HCT116 (cell line): ENCODE data around the gene PLCB3.

Source experiments
- CBX3 ChIP-seq: IDR thresholded peaks from 2 replicates; pipeline ENCODE4 v1.6.1; 2012; ENCODE audit warnings: low read depth
- CEBPB ChIP-seq: IDR thresholded peaks from 2 replicates; pipeline ENCODE4 v1.6.1; 2012; ENCODE audit warnings: low read depth
- CTCF ChIP-seq, 3 experiments: fragments of 200-600 bp in 1 of 3; sonication (generic) in 1 of 3; IDR thresholded peaks in 2 of 3; conservative IDR thresholded peaks in 1 of 3; 2 replicates each; pipeline ENCODE4 v1.5.1; 2012 to 2017; ENCODE audit warnings: low read depth in 2 of 3, low read length in 2 of 3, antibody characterized with exemption in 1 of 3, borderline replicate concordance in 1 of 3, control low read depth in 1 of 3, mild to moderate bottlenecking in 1 of 3, mixed read lengths in 1 of 3, mixed run types in 1 of 3, moderate library complexity in 1 of 3; ENCODE audit not compliant: insufficient read depth in 1 of 3
- EGR1 ChIP-seq: IDR thresholded peaks from 2 replicates; pipeline ENCODE4 v1.6.1; 2012; ENCODE audit warnings: low read depth
- EZH2 ChIP-seq: fragments of 200-600 bp; sonication (generic); IDR thresholded peaks from 2 replicates; pipeline ENCODE4 v1.6.1; 2017; ENCODE audit warnings: antibody characterized with exemption, mixed run types
- FOSL1 ChIP-seq: IDR thresholded peaks from 2 replicates; pipeline ENCODE4 v1.6.1; 2012; ENCODE audit warnings: low read depth
- MAX ChIP-seq: IDR thresholded peaks from 2 replicates; pipeline ENCODE4 v1.6.1; 2012
- POLR2A ChIP-seq: IDR thresholded peaks from 2 replicates; pipeline ENCODE4 v1.7.0; 2011; ENCODE audit warnings: borderline replicate concordance; ENCODE audit not compliant: insufficient read depth, insufficient read length; ENCODE audit errors: extremely low read depth
- POLR2AphosphoS5 ChIP-seq: IDR thresholded peaks from 2 replicates; pipeline ENCODE4 v1.6.1; 2011; ENCODE audit warnings: mild to moderate bottlenecking, low read depth, low read length, moderate library complexity
- REST ChIP-seq: IDR thresholded peaks from 2 replicates; pipeline ENCODE4 v1.6.1; 2012; ENCODE audit warnings: low read depth
- YY1 ChIP-seq: IDR thresholded peaks from 2 replicates; pipeline ENCODE4 v1.6.1; 2011; ENCODE audit warnings: low read length, low read depth, moderate library complexity, mild to moderate bottlenecking; ENCODE audit not compliant: insufficient replicate concordance; ENCODE audit errors: extremely low read depth
- ZFX ChIP-seq: fragments of 450-650 bp; IDR thresholded peaks from 2 replicates; pipeline ENCODE4 v1.6.1; 2017
- ZNF274 ChIP-seq: fragments of 200-500 bp; sonication (Bioruptor generic); IDR thresholded peaks from 2 replicates; pipeline ENCODE4 v1.6.1; 2014; ENCODE audit warnings: mild to moderate bottlenecking, low read depth, low read length, inconsistent platforms

GRCh38 chr11:64254326-64254725 lies 3.0 kb downstream of the PLCB3 start:
- no peak for TF ChIP-seq EGR1
- TF ChIP-seq YY1, result no peak
- no peak for TF ChIP-seq CTCF (IDR thresholded peaks at IDR 0.05 in 2 of 3, conservative IDR thresholded peaks at IDR 0.05 in 1 of 3; ENCODE audit: borderline replicate concordance in 1 of 3, insufficient read depth in 1 of 3, low read depth in 2 of 3, low read length in 2 of 3)
- no peak for TF ChIP-seq EZH2
- no peak for TF ChIP-seq POLR2A
- TF ChIP-seq REST, result no peak
- no peak for TF ChIP-seq MAX
- no peak for TF ChIP-seq CEBPB
- TF ChIP-seq ZNF274, result no peak
- no peak for TF ChIP-seq POLR2AphosphoS5
- TF ChIP-seq CBX3, result no peak
- no peak for TF ChIP-seq FOSL1
- TF ChIP-seq ZFX, result no peak
